ENCODE data around the gene DPP10. TPM values are rescaled to one million over a fixed set of nuclear protein-coding genes. Genes with fewer than 3 reads are reported as not detected.

The DPP10 gene
- total and polyA plus RNA-seq, 10 of the 15 experiments (the other 5 are each of a cell fraction or from before 2014, with no cell fraction given) = not detected

DNA sequence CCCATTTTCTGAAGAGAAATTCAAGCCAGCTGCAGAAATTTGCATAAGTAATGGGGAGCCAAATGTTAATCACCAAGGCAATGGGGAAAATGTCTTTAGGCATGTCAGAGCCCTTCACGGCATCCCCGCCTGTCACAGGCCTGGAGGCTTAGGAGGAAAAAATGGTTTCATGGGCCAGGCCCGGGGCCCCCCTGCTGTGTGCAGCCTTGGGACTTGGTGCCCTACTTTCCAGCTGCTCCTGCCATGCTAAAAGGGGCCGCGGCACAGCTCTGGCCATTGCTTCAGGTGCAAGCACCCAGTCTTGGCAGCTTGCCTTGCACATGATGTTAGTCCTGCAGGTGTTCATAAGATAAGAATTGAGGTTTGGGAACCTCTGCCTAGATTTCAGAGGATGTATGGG lies 1235.7 kb downstream of the DPP10 start:
- Histone ChIP-seq H3K79me2 (ENCODE audit: control insufficient read depth, insufficient read depth, low read length) (no peaks in the 10 kb centered on the region), H4K20me1 (ENCODE audit: control insufficient read depth, insufficient read depth) (no peaks in the 10 kb centered on the region), H2AFZ (ENCODE audit: control insufficient read depth, low read depth, low read length) (no peak overlapping the region), H3K9ac (ENCODE audit: control insufficient read depth, insufficient read depth, low read length) (no peak overlapping the region), H3K4me1 (ENCODE audit: control insufficient read depth, insufficient read depth, low read length) (no peaks in the 10 kb centered on the region), H3K4me2 (ENCODE audit: control insufficient read depth, insufficient read depth) (no peak overlapping the region), H3K9me3 (replicated peaks; ENCODE audit: control insufficient read depth, insufficient read depth, low read length) (no peaks in the 10 kb centered on the region; the same call in 2 of the 3 replicates), H3K36me3 (ENCODE audit: control insufficient read depth in 2 of 2, insufficient read depth in 2 of 2, low read length in 1 of 2) (no peaks in the 10 kb centered on the region), H3K27me3 (replicated peaks in 1 of 2; ENCODE audit: control insufficient read depth in 2 of 2, insufficient read depth in 2 of 2, low read length in 1 of 2) (no peaks in the 10 kb centered on the region), H3K4me3 (no peak overlapping the region), H3K27ac (ENCODE audit: control insufficient read depth, insufficient read depth) (no peak overlapping the region)
- CTCF ChIA-PET = no interaction called here
- RAD21 ChIA-PET (ENCODE audit: unreplicated experiment) = no interaction called here
- POLR2A ChIA-PET = no interaction called here
- in situ Hi-C loops (cut with MboI) (no loop called here), intact Hi-C loops (cut with micrococcal nuclease; ENCODE audit: unreplicated experiment) (no loop called here)
- FAIRE-seq (no peak), ATAC-seq (no peak), DNase-seq (ENCODE audit: low read depth, low spot score) (no peak)
- no TSS peak for BruUV-seq (replicated peaks)
- TF ChIP-seq MTA3 (IDR thresholded peaks at IDR 0.05; ENCODE audit: borderline replicate concordance, low read length) (no peak), JUND (IDR thresholded peaks at IDR 0.05; ENCODE audit: low read depth, low read length) (no peak), ASH2L (IDR thresholded peaks at IDR 0.05; ENCODE audit: borderline replicate concordance, low read depth) (no peak), ZNF622 (IDR thresholded peaks at IDR 0.05) (no peak), CBFB (IDR thresholded peaks at IDR 0.05; ENCODE audit: low read depth) (no peak), KDM1A (IDR thresholded peaks at IDR 0.05; ENCODE audit: borderline replicate concordance) (no peak), KLF5 (IDR thresholded peaks at IDR 0.05; ENCODE audit: partially characterized antibody) (no peak), RB1 (IDR thresholded peaks at IDR 0.05; ENCODE audit: borderline replicate concordance) (no peak), IKZF1 (conservative IDR thresholded peaks at IDR 0.05) (no peak), BACH1 (IDR thresholded peaks at IDR 0.05; ENCODE audit: borderline replicate concordance) (no peak), PAX5 (IDR thresholded peaks at IDR 0.05; ENCODE audit: borderline replicate concordance, low read depth, low read length) (no peak)
- TF ChIP-seq, protein P1, sequence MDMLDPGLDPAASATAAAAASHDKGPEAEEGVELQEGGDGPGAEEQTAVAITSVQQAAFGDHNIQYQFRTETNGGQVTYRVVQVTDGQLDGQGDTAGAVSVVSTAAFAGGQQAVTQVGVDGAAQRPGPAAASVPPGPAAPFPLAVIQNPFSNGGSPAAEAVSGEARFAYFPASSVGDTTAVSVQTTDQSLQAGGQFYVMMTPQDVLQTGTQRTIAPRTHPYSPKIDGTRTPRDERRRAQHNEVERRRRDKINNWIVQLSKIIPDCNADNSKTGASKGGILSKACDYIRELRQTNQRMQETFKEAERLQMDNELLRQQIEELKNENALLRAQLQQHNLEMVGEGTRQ (IDR thresholded peaks at IDR 0.05; ENCODE audit: borderline replicate concordance, low read depth, low read length) = no peak
- TF ChIP-seq, protein P2, sequence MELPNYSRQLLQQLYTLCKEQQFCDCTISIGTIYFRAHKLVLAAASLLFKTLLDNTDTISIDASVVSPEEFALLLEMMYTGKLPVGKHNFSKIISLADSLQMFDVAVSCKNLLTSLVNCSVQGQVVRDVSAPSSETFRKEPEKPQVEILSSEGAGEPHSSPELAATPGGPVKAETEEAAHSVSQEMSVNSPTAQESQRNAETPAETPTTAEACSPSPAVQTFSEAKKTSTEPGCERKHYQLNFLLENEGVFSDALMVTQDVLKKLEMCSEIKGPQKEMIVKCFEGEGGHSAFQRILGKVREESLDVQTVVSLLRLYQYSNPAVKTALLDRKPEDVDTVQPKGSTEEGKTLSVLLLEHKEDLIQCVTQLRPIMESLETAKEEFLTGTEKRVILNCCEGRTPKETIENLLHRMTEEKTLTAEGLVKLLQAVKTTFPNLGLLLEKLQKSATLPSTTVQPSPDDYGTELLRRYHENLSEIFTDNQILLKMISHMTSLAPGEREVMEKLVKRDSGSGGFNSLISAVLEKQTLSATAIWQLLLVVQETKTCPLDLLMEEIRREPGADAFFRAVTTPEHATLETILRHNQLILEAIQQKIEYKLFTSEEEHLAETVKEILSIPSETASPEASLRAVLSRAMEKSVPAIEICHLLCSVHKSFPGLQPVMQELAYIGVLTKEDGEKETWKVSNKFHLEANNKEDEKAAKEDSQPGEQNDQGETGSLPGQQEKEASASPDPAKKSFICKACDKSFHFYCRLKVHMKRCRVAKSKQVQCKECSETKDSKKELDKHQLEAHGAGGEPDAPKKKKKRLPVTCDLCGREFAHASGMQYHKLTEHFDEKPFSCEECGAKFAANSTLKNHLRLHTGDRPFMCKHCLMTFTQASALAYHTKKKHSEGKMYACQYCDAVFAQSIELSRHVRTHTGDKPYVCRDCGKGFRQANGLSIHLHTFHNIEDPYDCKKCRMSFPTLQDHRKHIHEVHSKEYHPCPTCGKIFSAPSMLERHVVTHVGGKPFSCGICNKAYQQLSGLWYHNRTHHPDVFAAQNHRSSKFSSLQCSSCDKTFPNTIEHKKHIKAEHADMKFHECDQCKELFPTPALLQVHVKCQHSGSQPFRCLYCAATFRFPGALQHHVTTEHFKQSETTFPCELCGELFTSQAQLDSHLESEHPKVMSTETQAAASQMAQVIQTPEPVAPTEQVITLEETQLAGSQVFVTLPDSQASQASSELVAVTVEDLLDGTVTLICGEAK (IDR thresholded peaks at IDR 0.05; ENCODE audit: borderline replicate concordance) = no peak
- WGBS (ENCODE audit: insufficient coverage, insufficient replicate concordance, low lambda C conversion rate, missing lambda C conversion rate) = 45% methylated on average over 5 of the region's 5 CpGs
- SMC1A ChIA-PET (ENCODE audit: uncharacterized antibody, unreplicated experiment) = no interaction called here

Data from GM12878 (cell line).